Mesenteric fat pad (tissue), 1 donor: ENCODE data around the gene OPCML. TPM values are rescaled to one million over a fixed set of nuclear protein-coding genes. Genes with fewer than 3 reads are reported as not detected.

Experiments used
- DNase-seq: peaks from one replicate; pipeline ENCODE4 v3.0.0-alpha.2; 2020; ENCODE audit warnings: low spot score
- total RNA-seq: library from RNA; stranded (reverse); fragmentation: NEBNext Ultra II Directional; extraction: Animal tissue kit (Norgen Biotek cat#: 25700); gene quantifications from one replicate; pipeline ENCODE4 v1.2.1, GENCODE V29; 2021
- donor health status: DM: yes; HTN: yes; CAD: no.

The OPCML gene
- total RNA-seq, 1 donor from 2014 or later = 0.39 TPM

GRCh38 chr11:132948252-132948651 lies 584.0 kb downstream of the OPCML start:
- no peak for DNase-seq

- DNase-seq = no peak
Observed at GRCh38 chr11:132944569-132944944, 587.7 kb downstream of the OPCML start.

GRCh38 chr11:132943706-132944568 lies 588.4 kb downstream of the OPCML start:
- no peak for DNase-seq

- no peak for DNase-seq
Observed at GRCh38 chr11:132943357-132943705, 589.0 kb downstream of the OPCML start.

GRCh38 chr11:132942611-132943356 lies 589.5 kb downstream of the OPCML start:
- DNase-seq = no peak

- DNase-seq = no peak
Observed at GRCh38 chr11:132941761-132942160, 590.5 kb downstream of the OPCML start.

- DNase-seq = no peak
Observed at GRCh38 chr11:132941024-132941646, 591.2 kb downstream of the OPCML start.

- DNase-seq = no peak
Observed at GRCh38 chr11:132937016-132937415, 595.3 kb downstream of the OPCML start.

GRCh38 chr11:132935383-132935782 lies 596.9 kb downstream of the OPCML start:
- no peak for DNase-seq

- DNase-seq = no peak
Observed at GRCh38 chr11:132933703-132934102, 598.6 kb downstream of the OPCML start.

- no peak for DNase-seq
Observed at GRCh38 chr11:132925825-132926469, 606.4 kb downstream of the OPCML start.

- no peak for DNase-seq
Observed at GRCh38 chr11:132921597-132921996, 610.7 kb downstream of the OPCML start.

- DNase-seq = no peak
Observed at GRCh38 chr11:132920451-132921096, 611.7 kb downstream of the OPCML start.

- DNase-seq = no peak
Observed at GRCh38 chr11:132914600-132914999, 617.7 kb downstream of the OPCML start.

GRCh38 chr11:132913886-132914285 lies 618.4 kb downstream of the OPCML start:
- DNase-seq = no peak

GRCh38 chr11:132913295-132913694 lies 619.0 kb downstream of the OPCML start:
- DNase-seq = no peak

- DNase-seq = no peak
Observed at GRCh38 chr11:132911186-132911585, 621.1 kb downstream of the OPCML start.

- no peak for DNase-seq
Observed at GRCh38 chr11:132910011-132910760, 622.1 kb downstream of the OPCML start.

GRCh38 chr11:132909021-132909606 lies 623.2 kb downstream of the OPCML start:
- no peak for DNase-seq

GRCh38 chr11:132908414-132908810 lies 623.9 kb downstream of the OPCML start:
- no peak for DNase-seq
